SJCRH30 (cell line): ENCODE data around the gene ACLY. TPM values are rescaled to one million over a fixed set of nuclear protein-coding genes. Genes with fewer than 3 reads are reported as not detected.

Experiments
- DNase-seq, 2 experiments: peaks; one replicate each; pipeline ENCODE4 v3.0.0-alpha.2; 2015 to 2020
- H3K27ac ChIP-seq: fragments of 250-450 bp; sonication (Bioruptor Pico); 2 replicates; pipeline ENCODE4 v1.5.1; 2020; ENCODE audit warnings: mild to moderate bottlenecking, moderate library complexity
- H3K27me3 ChIP-seq: fragments of 250-450 bp; sonication (Bioruptor Pico); 2 replicates; pipeline ENCODE4 v1.5.1; 2020; ENCODE audit warnings: mild to moderate bottlenecking, moderate library complexity
- H3K36me3 ChIP-seq: fragments of 250-450 bp; sonication (Bioruptor Pico); 2 replicates; pipeline ENCODE4 v1.5.1; 2020; ENCODE audit warnings: mild to moderate bottlenecking, moderate library complexity
- H3K4me1 ChIP-seq: fragments of 250-450 bp; sonication (Bioruptor Pico); 2 replicates; pipeline ENCODE4 v1.5.1; 2020; ENCODE audit warnings: mild to moderate bottlenecking, moderate library complexity
- H3K4me3 ChIP-seq: fragments of 250-450 bp; sonication (Bioruptor Pico); 2 replicates; pipeline ENCODE4 v1.5.1; 2020; ENCODE audit warnings: mild to moderate bottlenecking, moderate library complexity
- H3K9me3 ChIP-seq: fragments of 250-450 bp; sonication (Bioruptor Pico); replicated peaks from 2 replicates; pipeline ENCODE4 v1.5.1; 2020; ENCODE audit warnings: mild to moderate bottlenecking, moderate library complexity
- total RNA-seq: library from RNA; depleted of rRNA; stranded (reverse); fragments of >200 nt; shearing (Covaris generic); gene quantifications from 2 replicates; pipeline ENCODE4 v1.2.3, GENCODE V29; 2014; rRNA removed

The ACLY gene
- 137 and 141 TPM in 2 replicates for total RNA-seq

DNA sequence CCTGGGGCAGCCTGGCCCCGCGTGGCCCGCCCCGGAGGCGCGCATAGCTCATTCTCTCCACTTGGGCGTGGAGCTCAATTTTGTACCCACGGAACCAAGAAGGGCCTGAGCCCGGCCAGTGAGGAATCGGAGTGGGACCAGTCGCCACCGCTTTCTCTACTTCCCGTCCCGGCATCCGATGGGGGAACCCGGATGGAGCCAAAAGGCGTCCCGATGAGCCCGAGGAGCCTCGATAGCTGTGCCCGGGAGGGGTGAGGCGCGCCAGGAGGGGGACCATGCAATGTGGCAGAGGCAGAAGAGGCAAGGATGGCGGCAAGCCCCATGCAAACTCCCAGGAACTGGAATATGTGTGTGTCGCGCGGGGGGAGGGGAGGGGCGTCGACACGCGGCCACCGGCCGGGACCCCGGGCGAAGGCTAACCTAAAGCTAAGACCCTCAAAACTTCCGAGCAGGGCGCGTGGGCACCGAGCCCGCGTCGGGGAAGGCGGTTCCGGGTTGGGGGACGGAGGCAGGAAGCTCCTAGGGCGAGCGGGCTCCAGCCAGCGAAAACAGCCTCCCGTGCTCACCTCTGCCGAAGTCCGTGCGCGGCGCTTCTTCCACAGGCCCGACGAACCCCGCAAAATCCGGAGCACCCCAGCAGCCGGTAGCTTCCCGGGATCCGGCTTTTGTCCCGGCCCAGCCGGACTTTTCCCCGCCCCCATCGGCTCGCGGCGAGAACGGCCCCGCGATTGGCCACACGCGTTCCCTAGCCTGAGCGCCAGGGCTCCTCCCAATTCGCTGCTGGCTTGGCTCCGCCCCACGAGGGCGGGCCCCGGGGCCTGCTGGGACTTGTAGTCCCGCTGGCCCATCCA is at the start of gene ACLY:
ACLY (minus strand) TSS at position 638 of the 851 bp plus-strand sequence. CDS start 5,078 bp downstream, outside the sequence.
- peaks cover 3% of the 10 kb centered on the region for H3K36me3 ChIP-seq
- H3K9me3 ChIP-seq = no peaks in the 10 kb centered on the region
- peak; percentile 97 to 98 for DNase-seq
- peak within 1 kb of the TSS; percentile 69 for H3K27ac ChIP-seq
- H3K4me1 ChIP-seq = peaks cover 9% of the 10 kb centered on the region; the same call in 1 of the 2 replicates
- H3K27me3 ChIP-seq = no peaks in the 10 kb centered on the region
- H3K4me3 ChIP-seq = peak within 1 kb of the TSS; percentile 92

DNA sequence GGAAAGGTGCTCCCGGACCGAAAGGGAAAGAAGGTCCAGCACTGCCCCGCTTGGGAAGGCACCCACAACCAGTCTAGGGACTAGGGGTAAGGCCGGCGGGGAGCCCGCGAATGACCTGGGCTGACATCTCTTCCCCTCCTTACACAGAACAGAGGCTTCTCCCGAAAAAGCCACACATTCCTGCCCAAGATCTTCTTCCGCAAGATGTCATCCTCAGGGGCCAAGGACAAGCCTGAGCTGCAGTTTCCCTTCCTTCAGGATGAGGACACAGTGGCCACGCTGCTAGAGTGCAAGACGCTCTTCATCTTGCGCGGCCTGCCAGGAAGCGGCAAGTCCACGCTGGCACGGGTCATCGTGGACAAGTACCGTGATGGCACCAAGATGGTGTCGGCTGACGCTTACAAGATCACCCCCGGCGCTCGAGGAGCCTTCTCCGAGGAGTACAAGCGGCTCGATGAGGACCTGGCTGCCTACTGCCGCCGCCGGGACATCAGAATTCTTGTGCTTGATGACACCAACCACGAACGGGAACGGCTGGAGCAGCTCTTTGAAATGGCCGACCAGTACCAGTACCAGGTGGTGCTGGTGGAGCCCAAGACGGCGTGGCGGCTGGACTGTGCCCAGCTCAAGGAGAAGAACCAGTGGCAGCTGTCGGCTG is 49.3 kb upstream of the ACLY start:
- peaks cover 38% of the 10 kb centered on the region for H3K36me3 ChIP-seq
- no peak for DNase-seq
- H3K4me1 ChIP-seq = peaks cover 21% of the 10 kb centered on the region
- no peaks in the 10 kb centered on the region for H3K27me3 ChIP-seq
- H3K9me3 ChIP-seq = no peaks in the 10 kb centered on the region
- no peak overlapping the region; the same call in 1 of the 2 replicates for H3K4me3 ChIP-seq
- H3K27ac ChIP-seq = no peak overlapping the region

DNA sequence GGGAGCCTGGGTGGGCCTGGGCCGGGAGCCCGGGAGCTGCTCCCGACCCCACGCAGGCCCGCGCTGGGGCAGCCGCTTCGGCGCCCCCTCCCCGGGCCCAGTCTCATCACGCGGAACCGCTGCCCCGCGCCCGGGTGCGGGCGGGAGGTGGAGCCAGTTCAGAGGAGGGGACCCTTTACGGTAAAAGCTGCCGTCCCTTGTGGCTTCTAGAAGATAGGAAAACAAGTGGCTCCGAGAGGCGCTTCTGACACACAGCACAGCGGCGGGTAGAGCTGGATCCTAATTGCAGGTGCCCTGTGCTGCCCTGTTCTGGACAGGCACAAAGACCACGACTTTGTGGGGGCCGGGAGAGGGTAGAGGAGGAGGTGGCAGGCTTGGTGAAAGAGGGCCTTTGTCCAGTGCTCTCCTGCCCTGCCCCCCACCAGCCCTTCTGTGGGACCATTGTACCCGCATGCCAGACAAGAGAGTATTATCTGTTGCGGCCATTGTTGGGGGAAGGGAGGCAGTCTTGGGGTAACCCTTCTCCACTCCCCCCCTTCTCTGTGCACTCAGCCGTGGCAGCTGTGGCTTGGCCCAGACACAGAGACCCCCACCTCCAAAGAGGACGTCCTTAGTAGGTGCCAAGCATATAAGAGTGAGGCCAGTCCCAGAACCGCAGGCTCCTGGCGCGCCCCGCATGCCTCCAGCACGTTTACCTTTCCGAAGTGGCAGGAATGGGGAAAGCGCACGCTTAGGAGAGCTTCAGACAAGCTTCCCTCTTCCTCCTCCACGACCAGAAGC is 48.6 kb upstream of the ACLY start:
- Histone ChIP-seq H3K4me3 (peak overlapping the region; percentile 94), H3K9me3 (no peaks in the 10 kb centered on the region), H3K27me3 (no peaks in the 10 kb centered on the region), H3K27ac (peak overlapping the region; percentile 70), H3K36me3 (peaks cover 34% of the 10 kb centered on the region), H3K4me1 (peaks cover 18% of the 10 kb centered on the region)
- DNase-seq = peak; percentile 32 to 44

DNA sequence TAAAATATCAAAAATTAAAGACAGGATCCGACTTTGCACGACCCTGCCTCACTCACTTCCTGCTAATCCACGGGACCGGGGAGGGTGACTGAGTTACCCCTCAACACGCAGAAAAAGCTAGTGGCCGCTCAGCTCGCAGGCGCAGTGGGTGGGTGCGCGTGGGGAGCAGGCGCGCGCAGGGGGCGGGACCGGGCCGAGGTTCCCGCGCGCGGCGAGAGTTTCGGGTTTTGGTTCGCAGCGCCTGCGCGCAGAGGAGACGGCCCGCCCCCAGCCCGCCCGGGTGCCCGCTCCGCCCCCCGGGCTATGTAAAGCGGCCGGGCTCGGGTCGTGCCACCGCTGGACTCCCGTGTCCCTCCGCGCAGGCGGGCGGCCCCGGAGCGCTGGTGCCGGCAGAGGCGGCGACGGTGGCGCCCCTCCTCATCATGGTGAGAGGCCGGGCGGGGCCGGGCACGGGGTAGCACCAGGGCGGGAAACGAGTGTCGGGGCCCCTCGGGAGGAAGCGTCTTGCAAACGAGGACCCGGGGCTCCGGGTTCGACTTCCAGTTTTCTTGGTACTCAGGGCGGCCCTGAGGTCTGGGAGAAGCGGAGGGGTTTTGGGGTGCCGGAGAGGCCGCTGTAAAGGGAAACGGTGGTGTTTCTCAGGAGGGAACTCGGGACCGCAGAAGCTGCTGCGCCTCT is 47.9 kb upstream of the ACLY start, which contains the start of gene CNP:
CNP (plus strand) TSS at position 333 of the 678 bp plus-strand sequence; CDS start at position 423, 90 bp downstream.
- H3K4me1 ChIP-seq = peaks cover 20% of the 10 kb centered on the region
- H3K9me3 ChIP-seq = no peaks in the 10 kb centered on the region
- H3K27ac ChIP-seq = peak within 1 kb of the TSS; percentile 70
- H3K27me3 ChIP-seq = no peaks in the 10 kb centered on the region
- DNase-seq = peak; percentile 87 to 89
- peaks cover 26% of the 10 kb centered on the region for H3K36me3 ChIP-seq
- peak within 1 kb of the TSS; percentile 94 for H3K4me3 ChIP-seq

DNA sequence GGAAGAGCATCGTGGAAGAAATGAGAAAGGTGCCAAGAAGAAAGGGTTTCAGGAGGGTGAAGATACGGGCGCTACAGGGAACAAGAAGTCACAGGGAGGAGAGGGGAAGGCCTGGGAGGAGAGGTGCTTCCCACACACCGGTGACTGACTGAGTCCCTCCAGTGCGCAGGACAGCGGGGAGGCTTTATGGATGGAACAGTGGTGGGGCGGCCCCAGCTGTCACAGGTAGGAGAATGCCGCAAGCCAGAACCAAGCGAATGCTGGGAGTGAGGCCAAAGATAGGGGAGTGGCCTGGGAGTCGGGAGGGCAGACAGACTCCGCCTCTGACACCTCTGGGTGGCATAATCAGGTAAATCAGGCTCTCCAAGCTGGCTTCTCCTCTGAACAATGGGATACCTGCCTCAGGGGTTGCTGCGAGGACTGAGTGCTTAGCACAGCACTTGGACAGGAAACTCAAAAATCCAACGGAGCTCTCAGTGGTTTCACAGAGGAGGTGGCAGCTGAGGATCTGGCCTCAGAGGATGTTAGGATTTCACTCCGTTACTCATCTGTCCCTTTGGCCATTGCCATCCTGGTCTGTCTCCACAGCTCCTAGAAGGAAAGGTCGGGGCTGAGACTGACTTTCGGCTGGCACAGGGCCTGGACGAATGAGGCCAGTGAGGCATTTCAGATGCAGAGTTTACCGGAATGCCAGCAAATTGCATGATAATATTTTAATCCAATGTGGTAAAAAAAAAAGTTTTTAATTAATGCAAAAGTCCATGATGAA is 47.1 kb upstream of the ACLY start:
- H3K27me3 ChIP-seq = no peaks in the 10 kb centered on the region
- peaks cover 20% of the 10 kb centered on the region for H3K4me1 ChIP-seq
- DNase-seq = peak; percentile 47 to 71
- H3K27ac ChIP-seq = peak overlapping the region; percentile 70; the same call in 1 of the 2 replicates
- H3K36me3 ChIP-seq = peaks cover 21% of the 10 kb centered on the region
- H3K4me3 ChIP-seq = peak overlapping the region; percentile 94
- no peaks in the 10 kb centered on the region for H3K9me3 ChIP-seq

DNA sequence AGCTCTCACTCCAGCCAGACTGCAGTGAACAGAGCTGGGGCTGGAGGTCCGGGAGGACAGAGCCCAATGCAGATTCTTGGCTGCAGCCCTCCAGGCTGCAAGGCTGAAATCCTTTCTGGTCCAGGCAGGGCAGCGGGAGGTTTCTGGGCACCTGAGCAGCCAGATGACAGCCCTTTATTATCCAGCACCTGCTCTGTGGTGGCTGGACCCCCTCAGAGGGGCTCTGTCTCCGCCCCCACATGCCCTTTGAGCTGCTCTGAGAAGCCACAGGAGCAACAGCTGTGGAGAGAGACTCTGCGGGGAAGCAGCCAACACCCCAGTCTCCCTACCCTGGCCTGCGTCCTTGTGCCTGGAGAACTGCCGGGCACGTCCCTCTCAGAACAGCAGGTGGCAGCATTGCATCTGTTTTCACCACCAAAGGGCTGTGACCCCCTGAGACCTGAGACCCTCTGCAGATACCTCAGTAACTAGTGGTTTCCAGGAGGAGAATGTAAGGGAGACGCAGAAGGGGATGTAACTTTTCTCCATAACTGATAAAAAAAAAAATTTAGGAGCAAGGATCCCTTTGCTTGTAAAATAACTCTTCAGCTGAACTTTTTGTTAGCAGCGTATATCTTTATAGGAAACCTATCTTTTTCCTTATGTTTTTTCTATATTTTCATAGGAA is 44.1 kb upstream of the ACLY start:
- peaks cover 32% of the 10 kb centered on the region for H3K4me1 ChIP-seq
- peak; percentile 92 to 95 for DNase-seq
- no peak overlapping the region for H3K27ac ChIP-seq
- H3K36me3 ChIP-seq = 0 out of 2 replicates have a peak, but pooled peaks cover 1% of the 10 kb centered on the region
- H3K9me3 ChIP-seq = no peaks in the 10 kb centered on the region
- no peaks in the 10 kb centered on the region for H3K27me3 ChIP-seq
- H3K4me3 ChIP-seq = no peak overlapping the region

DNA sequence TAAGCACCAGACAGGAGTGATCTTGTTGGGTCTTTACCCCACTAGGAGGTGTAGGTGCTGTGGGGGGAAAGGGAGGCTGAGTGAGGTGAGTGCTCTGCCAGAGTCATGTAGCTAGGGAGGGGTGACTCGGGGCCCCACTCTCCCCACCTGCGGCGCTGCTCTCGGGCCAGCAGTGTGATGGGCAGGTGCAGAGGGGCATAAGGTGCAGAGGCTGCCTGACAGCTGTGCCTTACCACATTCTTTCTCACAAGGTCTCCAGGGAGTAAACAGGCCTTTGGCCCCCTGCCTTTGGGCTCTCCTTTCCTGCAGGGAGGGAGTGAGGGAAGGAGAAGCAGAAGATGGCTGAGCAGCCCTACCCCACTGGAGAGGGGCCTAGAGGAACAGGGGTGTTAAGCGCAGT is 43.4 kb upstream of the ACLY start:
- Histone ChIP-seq H3K9me3 (no peaks in the 10 kb centered on the region), H3K27ac (no peak overlapping the region), H3K4me3 (no peak overlapping the region), H3K4me1 (peaks cover 32% of the 10 kb centered on the region), H3K36me3 (no peaks in the 10 kb centered on the region), H3K27me3 (no peaks in the 10 kb centered on the region)
- DNase-seq = peak; percentile 32 to 52

DNA sequence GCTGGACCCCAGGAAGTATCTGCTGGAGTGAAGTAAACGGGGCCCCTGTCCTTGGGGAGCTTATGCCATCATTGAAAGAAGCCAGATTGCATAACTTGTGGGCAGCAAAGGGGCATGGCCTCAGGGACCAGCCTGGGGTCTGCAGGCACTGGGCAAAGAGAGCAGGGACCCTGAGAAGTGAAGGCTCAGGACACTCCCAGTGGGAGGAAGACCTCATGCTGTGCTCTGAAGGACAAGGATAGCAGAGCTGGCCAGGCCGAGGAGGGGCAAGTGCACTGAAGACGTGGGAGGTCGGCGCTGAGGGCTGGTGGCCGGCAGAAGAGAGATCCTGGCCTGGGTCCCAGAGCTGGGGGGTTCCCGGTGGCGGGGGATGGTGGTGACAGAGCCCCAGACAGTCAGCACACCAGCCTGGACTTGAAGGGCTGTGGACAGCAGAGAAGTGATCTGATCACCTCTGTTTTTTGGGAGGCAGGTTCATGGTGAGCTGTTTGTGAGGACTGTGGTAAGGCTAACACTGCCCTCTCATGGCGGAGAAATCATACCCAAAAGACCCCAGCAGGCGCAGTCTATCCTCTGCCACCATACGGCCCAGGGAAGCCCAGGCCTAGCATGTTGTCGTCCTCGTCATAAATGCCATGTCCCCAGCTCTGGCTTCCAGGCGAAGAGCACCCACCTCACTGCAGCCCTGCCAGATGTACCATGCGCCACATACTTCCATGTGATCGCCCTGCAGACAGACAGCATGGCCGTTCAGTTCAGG is 40.8 kb upstream of the ACLY start:
- no peaks in the 10 kb centered on the region for H3K9me3 ChIP-seq
- peaks cover 22% of the 10 kb centered on the region for H3K4me1 ChIP-seq
- DNase-seq = peak; percentile 70 to 84
- peak overlapping the region; percentile 18 for H3K4me3 ChIP-seq
- no peaks in the 10 kb centered on the region for H3K36me3 ChIP-seq
- H3K27ac ChIP-seq = no peak overlapping the region
- no peaks in the 10 kb centered on the region for H3K27me3 ChIP-seq

DNA sequence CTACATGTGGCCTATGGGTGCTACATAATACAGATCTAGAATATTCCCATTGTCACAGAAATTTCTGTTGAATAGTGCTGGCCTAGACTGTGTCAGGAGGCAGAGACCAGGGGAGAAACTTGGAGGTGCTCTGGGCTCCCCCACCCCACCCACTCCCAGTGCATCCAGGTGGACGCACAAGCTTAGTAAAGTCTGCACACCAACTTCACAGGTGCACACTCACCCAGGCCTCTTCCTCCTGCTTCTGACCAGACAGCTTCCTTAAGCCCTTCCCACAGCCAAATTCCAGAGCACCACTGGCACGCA is 40.2 kb upstream of the ACLY start:
- Histone ChIP-seq H3K36me3 (no peaks in the 10 kb centered on the region), H3K9me3 (no peaks in the 10 kb centered on the region), H3K4me3 (no peak overlapping the region), H3K4me1 (peaks cover 22% of the 10 kb centered on the region), H3K27ac (no peak overlapping the region), H3K27me3 (no peaks in the 10 kb centered on the region)
- DNase-seq = peak in 1 of 2 experiments; percentile 16

DNA sequence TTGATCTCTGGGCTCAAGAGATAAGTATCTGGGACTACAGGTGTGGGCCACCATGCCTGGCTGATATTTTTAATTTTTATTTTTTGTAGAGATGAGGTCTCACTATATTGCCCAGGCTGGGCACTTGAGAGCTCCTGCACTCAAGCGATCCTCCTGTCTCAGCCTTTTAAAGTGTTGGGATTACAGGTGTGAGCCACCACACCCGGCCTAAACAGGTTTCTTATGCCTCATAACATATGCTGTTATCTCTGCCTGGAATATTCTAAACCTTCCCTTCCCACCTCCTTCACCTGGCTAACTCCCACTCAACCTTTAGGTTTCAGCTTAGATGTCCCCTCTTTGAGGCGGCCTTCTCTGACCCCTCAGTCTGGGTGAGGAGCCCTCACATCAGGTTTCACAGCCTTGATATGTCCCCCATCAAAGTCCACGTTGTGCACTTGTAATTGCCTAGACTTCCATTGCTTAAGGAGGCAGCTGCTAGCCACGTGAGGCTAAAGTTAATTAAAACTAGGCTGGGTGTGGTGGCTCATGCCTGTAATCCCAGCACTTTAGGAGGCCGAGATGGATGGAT is 39.2 kb upstream of the ACLY start:
- DNase-seq = no peak
- Histone ChIP-seq H3K4me3 (no peak overlapping the region), H3K36me3 (no peaks in the 10 kb centered on the region), H3K9me3 (no peaks in the 10 kb centered on the region), H3K4me1 (peaks cover 22% of the 10 kb centered on the region), H3K27ac (no peak overlapping the region), H3K27me3 (no peaks in the 10 kb centered on the region)

DNA sequence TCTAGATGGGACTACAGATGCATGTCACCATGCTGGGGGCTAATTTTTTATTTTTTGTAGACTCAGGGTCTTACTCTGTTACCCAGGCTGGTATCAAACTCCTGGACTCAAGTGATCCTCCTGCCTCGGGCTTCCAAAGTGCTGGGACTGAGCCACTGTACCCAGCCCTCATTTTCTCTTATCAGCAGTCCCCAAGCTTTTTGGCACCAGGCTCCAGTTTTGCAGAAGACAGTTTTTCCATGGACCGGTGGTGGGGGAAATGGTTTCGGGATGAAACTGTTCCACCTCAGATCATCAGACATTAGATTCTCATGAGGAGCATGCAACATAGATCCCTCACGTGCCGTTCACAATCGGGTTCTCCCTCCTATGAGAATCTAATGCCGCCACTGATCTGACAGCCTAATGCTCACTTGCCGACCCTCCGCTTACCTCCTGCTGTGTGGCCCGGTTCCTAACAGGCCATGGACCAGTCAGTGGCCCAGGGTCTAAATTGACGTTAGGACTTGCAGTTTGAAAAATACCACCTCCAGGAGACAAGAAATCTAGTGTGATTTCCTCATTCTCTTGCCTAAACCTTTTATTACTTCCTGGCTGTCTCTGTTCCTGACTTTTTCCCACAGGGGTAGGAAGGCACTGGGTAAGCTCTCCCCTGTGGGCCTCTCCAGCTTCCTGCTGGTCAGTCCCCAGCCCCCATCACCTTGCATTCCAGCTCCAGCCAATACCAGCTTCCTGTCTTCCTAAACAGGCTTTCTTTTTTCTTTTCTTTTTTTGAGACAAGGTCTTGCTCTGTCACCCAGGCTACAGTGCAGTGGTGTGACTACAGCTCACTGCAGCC is 38.5 kb upstream of the ACLY start:
- H3K9me3 ChIP-seq = no peaks in the 10 kb centered on the region
- H3K27me3 ChIP-seq = no peaks in the 10 kb centered on the region
- no peak overlapping the region for H3K27ac ChIP-seq
- DNase-seq = no peak
- H3K4me3 ChIP-seq = no peak overlapping the region
- H3K36me3 ChIP-seq = no peaks in the 10 kb centered on the region
- peaks cover 16% of the 10 kb centered on the region for H3K4me1 ChIP-seq

DNA sequence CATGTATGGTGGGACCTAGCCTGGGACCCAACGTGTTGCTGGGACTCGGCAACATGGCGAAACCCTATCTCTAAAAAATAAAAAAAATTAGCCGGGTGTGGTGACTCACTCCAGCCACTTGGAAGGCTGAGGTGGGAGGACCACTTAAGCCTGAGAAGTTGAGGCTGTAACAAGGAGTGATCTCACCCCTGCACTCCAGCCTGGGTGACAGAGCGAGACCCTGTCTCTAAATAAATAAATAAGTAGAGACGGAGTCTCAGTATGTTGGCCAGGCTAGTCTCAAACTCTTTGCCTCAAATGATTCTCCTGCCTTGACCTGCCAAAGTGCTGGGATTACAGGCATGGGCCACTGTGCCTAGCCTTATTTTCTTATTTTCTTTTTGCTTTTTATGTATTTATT is 37.8 kb upstream of the ACLY start:
- no peak for DNase-seq
- no peaks in the 10 kb centered on the region for H3K9me3 ChIP-seq
- H3K36me3 ChIP-seq = no peaks in the 10 kb centered on the region
- no peak overlapping the region for H3K4me3 ChIP-seq
- H3K27me3 ChIP-seq = no peaks in the 10 kb centered on the region
- H3K4me1 ChIP-seq = peaks cover 12% of the 10 kb centered on the region
- H3K27ac ChIP-seq = no peak overlapping the region
